ENCODE results near the gene HOXD8. TPM values are rescaled to one million over a fixed set of nuclear protein-coding genes. Genes with fewer than 3 reads are reported as not detected.

HOXD8 gene
- total RNA-seq, 1 experiment from 2014 or later: not detected

- no TSS peak for BruUV-seq (replicated peaks)
- H3K27me3 ChIP-seq (ENCODE audit: control insufficient read depth, insufficient read depth, low read length): no peaks in the 10 kb centered on the region
- DNase-seq (ENCODE audit: low read depth, low spot score) (no peak), ATAC-seq (no peak)
- intact Hi-C loops (cut with micrococcal nuclease; ENCODE audit: unreplicated experiment) (no loop called here), in situ Hi-C loops (cut with HindIII; ENCODE audit: low pct_unique_long_range_greater_than_20kb, low sequenced_read_pairs) (no loop called here)
- TF ChIP-seq CTCF (IDR thresholded peaks at IDR 0.05) (no peak), SIN3A (IDR thresholded peaks at IDR 0.05; ENCODE audit: borderline replicate concordance, insufficient read depth, low read depth, low read length) (no peak), POLR2AphosphoS5 (IDR thresholded peaks at IDR 0.05; ENCODE audit: low read depth, low read length) (no peak), TCF7L2 (IDR thresholded peaks at IDR 0.05; ENCODE audit: low read depth, low read length) (no peak), REST (IDR thresholded peaks at IDR 0.05; ENCODE audit: insufficient read depth in 1 of 2, low read depth in 2 of 2, low read length in 1 of 2) (no peak)
- H3K4me1 ChIP-seq (ENCODE audit: control insufficient read depth, insufficient read depth, low read length): no peaks in the 10 kb centered on the region
- H3K27ac ChIP-seq (ENCODE audit: low read length): no peak overlapping the region
- H3K4me3 ChIP-seq (ENCODE audit: low read depth in 2 of 2, low read length in 2 of 2): no peak overlapping the region
- no peaks in the 10 kb centered on the region for H3K36me3 ChIP-seq (ENCODE audit: control insufficient read depth, insufficient read depth, low read length)
- no peaks in the 10 kb centered on the region for H3K9me3 ChIP-seq (ENCODE audit: control insufficient read depth, insufficient read depth, low read depth, low read length)
- POLR2A ChIA-PET: no interaction called here
- CTCF ChIA-PET: no interaction called here
Observed at GRCh38 chr2:176173567-176174381, 44.3 kb downstream of the HOXD8 start.

GRCh38 chr2:176174382-176174823, 44.9 kb downstream of the HOXD8 start:
- ATAC-seq (peak; percentile 35), DNase-seq (ENCODE audit: low read depth, low spot score) (no peak)
- no peak overlapping the region for H3K27ac ChIP-seq (ENCODE audit: low read length)
- peak overlapping the region in 1 of 2 experiments; percentile 30; a peak in 2 of 4 replicates for H3K4me3 ChIP-seq (ENCODE audit: low read depth in 2 of 2, low read length in 2 of 2)
- no peaks in the 10 kb centered on the region for H3K4me1 ChIP-seq (ENCODE audit: control insufficient read depth, insufficient read depth, low read length)
- H3K36me3 ChIP-seq (ENCODE audit: control insufficient read depth, insufficient read depth, low read length): no peaks in the 10 kb centered on the region
- BruUV-seq (replicated peaks): no TSS peak
- no peak for TF ChIP-seq SIN3A (IDR thresholded peaks at IDR 0.05; ENCODE audit: borderline replicate concordance, insufficient read depth, low read depth, low read length)
- no peak for TF ChIP-seq REST (IDR thresholded peaks at IDR 0.05; ENCODE audit: insufficient read depth in 1 of 2, low read depth in 2 of 2, low read length in 1 of 2)
- H3K9me3 ChIP-seq (ENCODE audit: control insufficient read depth, insufficient read depth, low read depth, low read length): no peaks in the 10 kb centered on the region
- in situ Hi-C loops (cut with HindIII; ENCODE audit: low pct_unique_long_range_greater_than_20kb, low sequenced_read_pairs): no loop called here
- CTCF ChIA-PET: no interaction called here
- intact Hi-C loops (cut with micrococcal nuclease; ENCODE audit: unreplicated experiment): no loop called here
- POLR2A ChIA-PET: no interaction called here
- no peaks in the 10 kb centered on the region for H3K27me3 ChIP-seq (ENCODE audit: control insufficient read depth, insufficient read depth, low read length)
